ENCODE data around the gene KIFC3. TPM values are rescaled to one million over a fixed set of nuclear protein-coding genes. Genes with fewer than 3 reads are reported as not detected.
A peak's percentile ranks its signal among the peaks of the same experiment; 100 is the strongest.

KIFC3 gene
- total and polyA plus RNA-seq, 2 of the 8 experiments (the other 6 are each of a cell fraction or from before 2014, with no cell fraction given) = 2.1 to 7.1 TPM

GRCh38 chr16:57838161-57838560 is 35.9 kb upstream of the KIFC3 start:
- Histone ChIP-seq H3K18ac (ENCODE audit: extremely low read depth, low read length) (no peak overlapping the region), H3K23ac (ENCODE audit: insufficient read length) (no peak overlapping the region), H3K4ac (replicated peaks; ENCODE audit: insufficient read length, low read depth, low read length) (no peak overlapping the region), H4K8ac (ENCODE audit: extremely low read depth, insufficient read depth, low read length) (no peak overlapping the region), H4K20me1 (replicated peaks in 1 of 2; ENCODE audit: control insufficient read depth in 1 of 2, insufficient read depth in 2 of 2, low read length in 2 of 2) (no peaks in the 10 kb centered on the region), H3K23me2 (ENCODE audit: low read depth, low read length) (no peaks in the 10 kb centered on the region), H2BK120ac (replicated peaks; ENCODE audit: low read depth, low read length) (no peak overlapping the region), H3K56ac (replicated peaks; ENCODE audit: insufficient read length, low read depth, low read length) (no peak overlapping the region), H3K9me3 (ENCODE audit: insufficient read depth in 2 of 2, low read depth in 1 of 2, low read length in 1 of 2) (no peaks in the 10 kb centered on the region), H2BK15ac (ENCODE audit: low read length) (no peak overlapping the region), H3K36me3 (ENCODE audit: control insufficient read depth in 2 of 4, insufficient read depth in 4 of 4, low read length in 3 of 4) (no peaks in the 10 kb centered on the region), H3K4me1 (replicated peaks in 1 of 4; ENCODE audit: control insufficient read depth in 3 of 4, insufficient read depth in 4 of 4, low read length in 3 of 4) (peaks cover 6 to 15% (median 11%) of the 10 kb centered on the region in 4 experiments), H2AFZ (ENCODE audit: low read length) (no peak overlapping the region), H3K79me1 (ENCODE audit: low read depth, low read length) (no peaks in the 10 kb centered on the region), H3K27me3 (replicated peaks in 1 of 4; ENCODE audit: control insufficient read depth in 3 of 4, extremely low read depth in 1 of 4, insufficient read depth in 3 of 4, low read length in 3 of 4) (no peaks in the 10 kb centered on the region), H2BK12ac (ENCODE audit: low read depth, low read length) (no peak overlapping the region; the same call in 1 of the 2 replicates), H3K79me2 (ENCODE audit: control insufficient read depth in 1 of 2, insufficient read depth in 2 of 2, low read length in 2 of 2) (no peaks in the 10 kb centered on the region), H3K4me2 (ENCODE audit: insufficient read depth in 1 of 2, low read depth in 2 of 2, low read length in 2 of 2) (no peak overlapping the region), H3K4me3 (ENCODE audit: extremely low read depth in 1 of 4, insufficient read depth in 2 of 4, low read depth in 3 of 4, low read length in 4 of 4) (no peak overlapping the region), H4K91ac (replicated peaks; ENCODE audit: insufficient read length, low read length) (no peak overlapping the region), H3K27ac (ENCODE audit: low read depth, low read length) (no peak overlapping the region), H2BK5ac (ENCODE audit: low read depth, low read length) (0 out of 2 replicates have a peak overlapping the region, but pooled peaks have one; percentile 40), H2AK5ac (ENCODE audit: low read depth, low read length) (no peak overlapping the region), H3K14ac (ENCODE audit: insufficient read length) (no peak overlapping the region), H3K9ac (replicated peaks in 1 of 4; ENCODE audit: extremely low read depth in 1 of 4, low read depth in 3 of 4, low read length in 3 of 4) (no peak overlapping the region), H2BK20ac (ENCODE audit: low read length) (no peak overlapping the region), H4K5ac (ENCODE audit: insufficient read length, low read depth, low read length) (no peak overlapping the region)
- POLR2A ChIA-PET (ENCODE audit: partially characterized antibody) = interaction anchor here (0.7 to 1.2 kb wide), 6 partner anchors 11 to 46 kb away, joined by 3 to 4 read pairs (median 3); partner anchors contain the start of gene KIFC3
- DNase-seq (ENCODE audit: low read depth in 1 of 2, low spot score in 2 of 2) (no peak), FAIRE-seq (no peak)
- CTCF ChIA-PET (ENCODE audit: partially characterized antibody) = interaction anchor here (1.0 to 4.2 kb wide), 6 partner anchors 10 to 70 kb away, joined by 3 to 22 read pairs (median 4); no protein-coding TSS in a partner anchor
- WGBS, 2 experiments (ENCODE audit: extremely low coverage in 1 of 2, insufficient coverage in 1 of 2, insufficient read length in 1 of 2, insufficient replicate concordance in 2 of 2, low coverage in 1 of 2, low lambda C conversion rate in 2 of 2, missing lambda C conversion rate in 1 of 2) = 81% methylated on average over 13 of the region's 13 CpGs; no CpG with 5 or more reads in 1 of the 2 experiments
- TF ChIP-seq PHF8 (conservative IDR thresholded peaks at IDR 0.05; ENCODE audit: low read depth, low read length) (no peak), SUZ12 (IDR thresholded peaks at IDR 0.05; ENCODE audit: low read length) (no peak), CTBP2 (IDR thresholded peaks at IDR 0.05; ENCODE audit: borderline replicate concordance, insufficient read depth, insufficient read length, low read length) (no peak), CEBPB (IDR thresholded peaks at IDR 0.05; ENCODE audit: low read depth, low read length) (no peak)
